Activated gamma-delta T cell treated with Interleukin-2 at 50 U/mL for 16 hours (primary cell): ENCODE measurements around the gene SUPT3H.
"Not testable (repeated sequence)": the region's sequence is repeated elsewhere in the genome, so short reads cannot be mapped to it uniquely, and the experiment has no call there.

Experiments used
- DNase-seq: peaks from one replicate; pipeline ENCODE4 v3.0.0-alpha.2; 2020

The SUPT3H gene

DNA sequence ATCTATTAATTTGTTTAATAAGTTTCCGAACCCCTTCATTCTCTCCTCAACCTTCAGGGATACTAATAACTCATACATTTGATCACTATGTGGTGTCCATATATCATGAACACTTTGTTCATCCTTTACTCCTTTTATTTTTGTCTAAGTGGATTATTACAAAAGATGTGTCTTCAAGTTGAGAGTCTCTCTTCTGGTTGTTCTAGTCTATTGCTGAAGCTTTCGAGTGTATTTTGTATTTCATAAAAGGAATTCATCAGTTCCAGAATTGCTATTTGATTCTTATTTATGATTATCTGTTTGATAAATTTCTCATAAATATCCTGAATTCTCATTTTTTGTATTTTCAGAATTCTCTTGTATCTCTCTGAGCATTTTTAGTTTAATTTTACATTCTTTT, 146.1 kb downstream of the SUPT3H start:
- no peak for DNase-seq

DNA sequence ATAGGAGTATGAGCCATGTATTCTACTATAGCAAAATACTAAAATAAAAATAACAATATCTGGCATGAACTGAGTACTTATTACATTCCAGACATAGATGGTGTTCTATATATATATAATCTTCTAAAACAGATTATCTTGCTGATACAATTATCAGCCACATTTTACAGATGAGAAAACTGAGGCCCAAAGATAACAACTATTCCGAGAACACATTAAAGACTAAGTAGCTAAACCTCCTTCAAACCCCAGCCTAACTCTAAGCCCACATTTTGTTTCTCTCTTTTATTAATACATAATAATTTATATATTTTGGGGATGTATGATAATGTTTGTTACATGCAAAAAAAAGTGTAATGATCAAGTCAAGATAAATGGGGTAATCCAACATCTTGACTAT, 148.3 kb downstream of the SUPT3H start:
- DNase-seq = no peak

DNA sequence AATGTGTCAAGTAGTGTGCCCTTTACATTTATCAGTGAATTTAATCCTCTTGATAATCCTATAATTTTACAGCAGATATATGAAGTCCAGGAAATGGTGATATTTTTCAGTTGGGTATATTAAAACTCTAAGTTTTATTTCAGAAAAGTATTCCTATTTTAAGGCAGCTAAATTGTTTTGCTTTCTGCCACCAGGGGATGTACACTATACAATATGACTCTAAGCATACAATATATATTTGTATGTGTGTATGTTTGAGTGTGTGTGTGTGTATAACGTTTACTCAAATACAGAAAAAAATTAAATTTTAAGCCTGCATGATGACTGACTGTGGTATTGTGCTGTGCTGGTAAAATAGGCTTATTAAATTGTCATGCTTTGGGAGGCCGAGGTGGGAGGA, 151.7 kb downstream of the SUPT3H start:
- no peak for DNase-seq

DNA sequence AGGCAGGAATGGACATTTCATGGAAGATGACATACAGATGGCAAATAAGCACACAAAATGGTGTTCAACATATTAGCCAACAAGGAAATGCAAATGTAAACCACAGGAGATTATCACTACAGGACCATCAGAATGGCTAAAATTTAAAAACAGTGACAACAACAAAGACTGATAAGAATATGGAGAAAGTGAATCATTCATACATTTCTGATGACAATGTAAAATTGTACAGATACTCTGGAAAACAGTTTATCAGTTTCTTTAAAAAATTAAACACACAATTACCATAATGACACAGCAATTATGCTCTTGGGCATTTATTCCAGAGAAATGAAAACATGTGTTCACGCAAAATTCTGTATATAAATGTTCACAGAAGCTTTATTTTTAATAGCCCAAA, 155.4 kb downstream of the SUPT3H start:
- DNase-seq = no peak

DNA sequence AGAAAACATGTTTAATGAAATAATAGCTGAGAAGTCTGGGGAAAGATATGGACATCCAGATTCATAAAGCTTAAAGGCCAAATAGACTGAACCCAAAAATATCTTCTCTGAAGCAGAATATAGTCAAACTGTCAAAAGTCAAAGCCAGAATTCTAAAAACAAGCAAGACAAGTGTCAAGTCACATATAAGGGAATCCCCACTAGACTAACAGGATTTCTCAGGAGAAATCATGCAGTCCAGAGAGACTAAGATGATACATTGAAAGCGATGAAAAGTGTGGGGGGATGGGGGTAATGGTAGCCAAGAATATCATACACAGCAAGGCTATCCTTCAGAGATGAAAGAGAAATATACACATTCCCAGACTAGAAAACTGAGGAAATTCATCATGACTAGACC, 162.0 kb downstream of the SUPT3H start:
- no peak for DNase-seq

DNA sequence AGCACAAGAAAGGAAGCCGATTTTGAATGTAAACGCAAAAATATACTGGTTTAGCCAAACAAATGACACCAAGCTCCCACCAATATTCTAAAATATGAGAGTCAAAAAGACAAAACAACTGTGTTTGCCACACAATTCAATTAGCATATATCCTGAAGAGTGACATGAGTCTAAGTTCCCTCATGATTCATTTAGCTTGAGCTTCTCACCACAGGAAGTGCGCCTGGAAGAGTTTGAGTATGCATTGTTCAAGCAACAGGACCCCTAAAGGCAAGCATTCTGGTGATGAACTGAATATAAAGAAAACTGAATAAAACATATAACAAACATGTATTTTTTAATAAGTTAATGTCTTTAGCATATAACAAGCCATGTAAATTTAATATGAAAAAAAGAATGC, 164.8 kb downstream of the SUPT3H start:
- DNase-seq = no peak

DNA sequence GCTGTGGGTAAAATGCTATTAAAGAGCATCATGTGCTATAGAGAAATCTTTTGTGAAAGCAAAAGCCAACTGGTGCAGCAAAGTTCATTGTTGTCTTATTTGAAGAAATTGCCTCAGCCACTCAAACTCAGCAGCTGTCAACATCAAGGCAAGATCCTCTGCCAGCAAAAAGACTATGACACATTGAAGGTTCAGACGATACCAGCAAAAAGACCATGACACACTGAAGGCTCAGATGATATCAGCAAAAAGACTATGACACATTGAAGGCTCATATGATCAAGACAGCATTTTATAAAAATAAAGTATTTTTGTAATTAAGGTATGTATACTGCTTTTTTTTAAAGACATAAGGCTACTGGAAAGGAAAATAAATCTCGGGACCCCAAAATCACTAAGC, 168.0 kb downstream of the SUPT3H start:
- no peak for DNase-seq

DNA sequence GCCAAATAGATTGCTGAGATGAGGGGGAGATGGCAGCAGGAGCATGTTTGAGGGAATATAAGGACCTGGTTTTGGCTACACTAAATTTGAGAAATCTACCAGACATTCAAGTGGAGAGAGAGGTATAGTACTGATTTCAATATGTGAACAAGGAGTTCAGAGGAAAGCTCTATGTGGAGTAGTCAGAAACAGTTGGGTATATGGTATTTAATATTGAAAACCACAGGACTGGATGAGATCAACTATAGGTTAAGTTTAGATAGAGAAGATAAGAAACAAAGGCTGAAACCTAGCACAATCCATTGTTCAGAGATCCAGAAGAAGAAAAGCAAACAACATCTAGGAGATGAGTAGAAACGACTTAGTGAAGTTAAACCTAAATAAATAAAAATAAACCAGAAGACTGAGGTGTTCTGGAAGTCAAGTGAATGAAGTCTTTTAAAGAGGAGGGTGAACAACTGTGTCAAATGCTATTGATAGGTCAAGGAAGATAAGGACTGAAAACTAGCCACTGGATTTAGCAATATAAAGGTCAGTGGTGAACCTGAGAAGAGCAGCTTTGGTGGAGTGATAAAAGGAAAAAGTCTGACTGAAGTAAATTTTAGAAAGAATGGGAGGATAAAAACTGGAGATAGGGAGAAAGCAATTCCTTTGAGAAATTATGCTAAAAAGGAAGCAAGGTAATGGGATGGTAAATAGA, 170.8 kb downstream of the SUPT3H start:
- DNase-seq = no peak

DNA sequence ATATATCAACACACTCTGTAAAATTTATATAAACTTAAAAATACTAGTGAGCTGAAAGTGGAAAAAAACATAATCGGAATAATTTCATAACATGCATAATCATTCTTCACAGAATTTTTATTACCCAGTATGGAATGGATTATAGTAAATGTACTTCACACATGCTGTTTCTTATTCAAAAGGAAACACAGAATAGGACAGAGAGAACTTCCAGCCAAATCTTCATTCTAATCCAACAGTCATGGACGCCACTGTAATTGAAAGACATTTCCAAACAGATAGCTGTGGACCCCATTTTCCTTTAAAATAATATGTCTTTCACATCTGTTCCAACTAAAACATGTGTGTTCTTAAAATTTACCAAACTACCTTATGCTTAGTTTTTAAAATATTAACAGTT, 176.2 kb downstream of the SUPT3H start:
- DNase-seq = no peak

DNA sequence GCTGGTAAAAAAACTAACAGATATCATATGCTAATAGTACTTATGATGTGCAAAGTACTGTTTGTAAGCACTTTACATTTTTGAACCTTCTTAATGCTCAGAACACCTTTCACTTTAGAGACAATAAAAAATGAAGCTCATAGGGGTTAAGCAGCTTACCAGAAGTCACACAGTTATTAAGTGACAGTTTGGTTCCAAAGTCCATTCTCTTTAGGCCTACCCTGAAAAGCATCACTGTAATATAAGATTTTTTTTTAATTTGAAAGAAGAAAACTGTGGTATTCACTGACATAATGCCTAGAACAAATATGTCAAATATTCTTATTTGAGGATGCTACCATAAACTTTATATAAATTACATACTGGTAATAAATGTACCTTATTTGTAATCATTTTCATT, 177.2 kb downstream of the SUPT3H start:
- no peak for DNase-seq

DNA sequence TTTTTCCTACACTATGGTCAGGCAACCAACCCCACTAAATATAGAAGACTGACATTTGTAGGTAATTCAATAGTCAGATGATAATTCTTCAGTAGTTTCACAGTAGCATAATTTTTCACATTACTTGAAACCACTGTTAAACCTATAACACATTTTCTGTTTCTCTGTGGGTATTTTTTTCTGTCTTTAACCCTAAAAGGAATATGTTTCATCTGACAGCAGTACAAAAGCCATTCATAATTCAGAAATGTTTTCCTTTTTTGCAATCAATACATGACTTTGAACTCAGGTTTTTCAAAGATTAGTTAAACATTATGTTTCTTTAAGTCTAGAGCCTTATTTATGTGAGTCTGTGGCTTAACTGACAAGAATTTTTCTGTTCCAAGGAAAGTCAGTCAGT, 178.2 kb downstream of the SUPT3H start:
- DNase-seq = no peak

DNA sequence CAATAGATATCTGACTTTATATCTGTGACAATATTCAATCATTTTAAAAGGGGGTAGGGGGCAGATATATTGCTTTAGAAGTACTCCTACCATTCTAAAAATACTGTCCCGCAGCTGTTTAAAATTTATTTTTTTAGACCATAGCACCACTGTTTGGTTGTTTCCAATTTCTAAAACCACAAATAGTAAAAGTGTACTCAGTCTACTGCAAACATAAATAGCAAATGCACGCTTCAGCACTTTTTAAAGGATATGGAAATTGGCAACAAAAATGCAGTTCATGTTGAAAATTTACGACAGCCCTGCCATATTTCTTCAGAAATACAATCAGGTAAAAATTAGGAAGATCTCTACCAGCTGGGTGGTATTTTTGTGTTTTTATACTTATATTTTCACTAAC, 181.6 kb downstream of the SUPT3H start:
- DNase-seq = no peak

DNA sequence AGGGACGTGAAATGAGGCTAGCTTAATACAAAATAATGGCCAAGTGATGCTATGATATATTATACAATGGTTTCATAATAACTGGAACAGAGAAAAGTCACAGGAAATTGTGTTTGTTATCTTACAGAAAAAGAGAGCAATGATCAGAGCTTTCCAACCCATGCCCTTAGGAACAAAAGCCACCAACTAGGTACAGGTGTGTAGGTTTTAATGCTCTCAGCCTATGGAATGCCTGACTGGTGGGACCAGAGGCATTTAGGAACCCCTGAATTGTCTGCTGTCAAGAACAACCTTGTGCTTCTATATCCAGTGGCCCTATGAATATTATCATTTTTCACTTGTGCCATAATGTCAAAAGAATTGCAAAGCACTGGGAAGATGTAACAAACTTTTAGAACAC, 182.6 kb downstream of the SUPT3H start:
- DNase-seq = no peak

DNA sequence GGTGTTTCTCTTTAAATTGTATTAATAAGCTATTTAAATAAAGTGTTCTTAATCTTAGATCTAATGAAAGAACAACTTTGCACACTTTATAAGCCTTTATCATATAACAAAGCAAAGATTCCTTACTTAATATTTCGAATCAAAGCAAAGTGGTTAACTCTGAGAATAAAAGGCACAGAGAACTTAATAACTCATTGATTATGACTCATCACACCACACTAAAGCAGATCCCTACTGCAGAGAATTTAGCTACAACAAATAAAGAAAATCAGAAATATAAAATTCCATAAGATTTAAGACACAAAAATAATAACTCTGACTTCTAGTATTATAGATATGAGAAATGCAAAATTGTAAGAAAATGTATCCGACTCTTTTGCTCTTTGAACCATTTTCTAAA, 185.2 kb downstream of the SUPT3H start:
- no peak for DNase-seq

DNA sequence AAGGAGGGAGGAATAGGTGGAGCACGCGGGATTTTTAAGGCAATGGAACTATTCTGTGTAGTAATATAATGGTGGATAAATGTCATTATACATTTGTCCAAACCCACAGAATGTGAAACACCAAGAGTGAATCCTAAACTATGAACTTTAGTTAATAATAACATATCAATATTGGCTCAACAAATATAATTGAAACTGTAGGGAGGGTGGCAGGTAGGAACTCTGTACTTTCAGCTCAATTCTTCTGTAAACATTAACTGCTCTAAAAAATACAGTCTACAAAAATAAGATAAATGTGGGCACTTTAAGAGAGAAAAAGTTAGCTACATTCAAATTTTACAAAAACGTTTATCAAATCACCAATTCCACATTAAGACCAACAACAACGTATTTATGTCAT, 186.3 kb downstream of the SUPT3H start:
- DNase-seq = no peak

DNA sequence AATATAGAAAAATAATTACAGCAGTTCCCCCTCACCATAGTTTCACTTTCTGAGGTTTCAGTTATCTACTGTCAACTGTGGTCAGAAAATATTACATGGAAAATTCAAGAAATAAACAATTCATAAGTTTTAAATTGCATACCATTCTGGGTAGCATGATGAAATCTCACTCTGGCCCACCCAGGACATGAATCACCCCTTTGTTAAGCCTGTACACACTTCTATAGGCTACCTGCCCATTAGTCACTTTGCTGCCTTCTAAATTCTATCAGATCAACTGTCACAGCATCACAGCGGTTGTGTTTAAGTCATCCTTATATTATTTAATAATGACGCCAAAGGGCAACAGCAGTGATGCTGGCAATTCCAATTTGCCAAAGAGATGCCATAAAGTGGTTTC, 189.9 kb downstream of the SUPT3H start:
- DNase-seq = no peak

DNA sequence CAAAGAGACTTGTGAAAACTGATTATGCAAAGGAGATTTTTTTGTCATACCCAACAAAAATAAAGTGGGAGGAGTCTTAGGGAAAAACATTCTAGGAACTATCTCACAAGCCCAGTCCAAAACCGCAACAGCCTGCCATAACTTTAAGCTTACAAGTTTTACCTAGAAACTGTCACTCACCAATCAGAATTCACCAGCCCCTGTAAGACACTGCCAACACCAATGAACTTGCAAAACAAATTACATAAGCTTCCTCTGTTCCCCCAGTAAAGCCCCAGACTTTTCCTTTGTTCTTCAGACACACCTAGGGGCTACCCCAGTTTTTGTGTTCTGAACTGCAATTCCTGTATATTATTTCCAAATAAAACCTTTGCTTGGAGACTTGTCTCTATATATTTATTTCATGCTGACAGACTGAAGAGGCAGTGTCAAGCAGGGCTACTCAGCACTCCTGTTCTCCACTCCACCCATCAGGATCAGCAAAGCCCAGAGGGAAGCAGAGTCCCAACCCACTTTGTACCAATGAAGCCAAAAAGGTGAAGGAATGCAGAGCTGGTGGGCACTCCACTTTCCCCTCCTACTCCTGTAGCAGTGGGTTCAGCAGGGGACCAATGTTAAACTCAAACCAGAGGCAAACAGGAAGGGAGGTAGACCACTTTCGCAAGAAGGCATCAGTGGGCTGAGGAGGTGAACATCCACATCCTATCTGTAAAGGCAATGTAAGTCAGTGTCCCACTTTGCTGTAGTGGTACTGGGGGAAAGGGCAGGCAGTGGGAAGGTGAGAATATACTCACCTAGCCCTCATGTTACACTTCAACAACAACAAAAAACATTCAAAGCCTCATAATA, 192.1 kb downstream of the SUPT3H start:
- DNase-seq = no peak

DNA sequence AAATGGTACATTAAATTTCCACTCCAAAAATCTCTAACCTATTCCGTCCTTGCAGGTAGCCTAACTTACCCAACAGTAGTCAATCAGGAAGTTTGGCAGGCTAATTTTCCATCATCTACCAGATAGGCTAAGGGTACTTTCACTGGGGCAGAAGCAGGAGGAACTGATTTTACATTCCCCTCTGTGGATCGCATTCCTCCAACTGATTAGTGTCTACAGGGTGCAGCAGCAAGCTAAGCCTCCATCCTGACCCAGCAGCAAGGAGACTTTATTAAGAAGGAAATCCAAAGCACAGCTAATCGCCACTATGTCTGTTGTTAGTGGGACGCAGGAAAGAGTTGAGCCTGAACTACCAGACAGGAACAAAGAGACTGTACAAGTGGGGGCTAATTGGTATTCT, 192.8 kb downstream of the SUPT3H start:
- DNase-seq = no peak

DNA sequence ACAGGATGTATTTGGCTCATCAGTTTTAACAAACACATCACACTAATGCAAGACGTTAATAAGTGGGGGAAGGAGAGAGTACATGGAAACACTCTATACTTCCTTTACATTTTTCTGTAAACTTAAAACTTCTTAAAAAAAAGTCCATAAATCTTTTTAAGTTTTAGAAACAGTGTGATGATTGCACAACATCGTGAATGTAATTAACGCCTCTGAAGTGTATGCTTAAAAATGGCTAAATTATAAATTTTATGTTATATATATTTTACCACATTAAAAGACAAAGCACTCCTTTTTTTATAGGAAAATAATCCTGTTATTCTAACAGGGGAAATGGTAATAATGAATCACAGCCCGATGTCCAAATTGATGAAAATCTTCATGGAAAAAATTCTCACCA, 193.7 kb downstream of the SUPT3H start:
- no peak for DNase-seq

DNA sequence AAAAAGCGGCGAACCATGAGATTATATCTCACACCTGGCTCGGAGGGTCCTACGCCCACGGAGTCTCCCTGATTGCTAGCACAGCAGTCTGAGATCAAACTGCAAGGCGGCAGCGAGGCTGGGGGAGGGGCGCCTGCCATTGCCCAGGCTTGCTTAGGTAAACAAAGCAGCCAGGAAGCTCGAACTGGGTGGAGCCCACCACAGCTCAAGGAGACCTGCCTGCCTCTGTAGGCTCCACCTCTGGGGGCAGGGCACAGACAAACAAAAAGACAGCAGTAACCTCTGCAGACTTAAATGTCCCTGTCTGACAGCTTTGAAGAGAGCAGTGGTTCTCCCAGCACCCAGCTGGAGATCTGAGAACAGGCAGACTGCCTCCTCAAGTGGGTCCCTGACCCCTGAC, 201.4 kb downstream of the SUPT3H start:
- DNase-seq = not testable (repeated sequence)

DNA sequence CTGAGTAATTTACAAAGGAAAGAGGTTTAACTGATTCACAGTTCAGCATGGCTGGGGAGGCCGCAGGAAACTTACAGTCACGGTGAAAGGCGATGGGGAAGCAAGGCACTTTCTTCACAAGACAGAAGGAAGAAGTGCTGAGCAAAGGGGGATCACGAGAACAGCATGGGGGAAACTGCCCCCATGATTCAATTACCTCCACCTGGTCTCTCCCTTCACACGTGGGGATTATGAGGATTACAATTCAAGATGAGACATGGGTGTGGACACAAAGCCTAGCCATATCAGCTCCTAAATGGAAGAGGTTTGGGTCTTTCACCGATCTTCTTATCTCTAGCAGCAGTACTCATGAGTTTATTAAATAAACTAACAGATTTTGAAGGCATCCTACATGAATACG, 202.5 kb downstream of the SUPT3H start:
- DNase-seq = no peak

DNA sequence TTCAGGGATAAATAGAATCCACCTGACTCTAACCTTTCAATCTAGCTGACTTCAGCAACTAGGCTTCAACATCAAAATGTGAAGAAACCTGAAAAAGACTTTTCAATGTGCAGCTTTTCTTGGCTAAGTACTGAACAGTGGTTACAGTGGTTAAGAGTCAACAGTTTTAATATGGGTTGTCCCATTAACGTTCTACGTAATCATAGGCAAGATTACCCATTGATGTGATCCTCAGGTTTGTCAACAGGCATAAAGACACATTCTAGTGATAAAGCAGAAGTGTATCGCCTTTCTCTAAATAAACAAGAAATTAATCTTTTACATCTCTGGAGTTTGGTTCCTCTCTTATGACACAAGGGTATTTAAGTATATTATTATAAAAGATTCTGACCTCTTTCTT, 203.7 kb downstream of the SUPT3H start:
- DNase-seq = no peak

DNA sequence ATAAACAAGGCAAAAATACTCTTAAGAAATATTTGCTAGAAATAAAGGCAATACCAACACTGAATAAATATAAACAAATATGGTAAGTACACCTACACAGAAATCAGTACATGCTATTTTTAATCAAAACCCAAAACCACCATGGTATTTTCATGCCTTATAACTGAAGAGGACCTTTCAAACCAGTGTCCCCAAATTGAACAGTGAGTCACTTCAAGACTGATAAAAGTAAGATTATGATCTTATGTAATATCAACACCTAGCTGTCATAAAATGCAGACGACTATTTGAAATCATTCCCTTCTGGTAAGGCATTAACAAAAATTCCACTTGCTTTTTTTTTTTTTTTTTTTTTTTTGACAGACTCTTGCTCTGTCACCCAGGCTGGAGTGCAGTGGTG, 206.4 kb downstream of the SUPT3H start:
- no peak for DNase-seq

DNA sequence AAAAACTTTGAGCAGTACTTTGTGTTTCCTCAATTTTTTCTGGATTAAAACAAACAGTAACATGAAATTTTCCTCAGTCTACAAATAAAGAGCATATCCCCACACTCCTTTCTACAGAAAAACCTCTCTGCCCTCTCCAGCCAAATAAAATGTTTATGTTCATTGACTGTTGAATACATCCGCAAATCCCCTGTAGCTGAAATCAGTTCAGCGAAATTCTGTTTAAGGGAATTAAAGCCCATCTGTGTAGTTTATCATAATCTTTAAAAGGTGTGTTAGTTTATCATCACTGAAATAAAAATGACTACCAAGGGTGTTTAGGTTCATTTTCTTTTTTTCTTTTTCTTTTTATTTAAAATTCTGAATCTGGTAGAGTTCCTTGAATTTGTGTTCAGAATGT, 207.4 kb downstream of the SUPT3H start:
- DNase-seq = no peak

DNA sequence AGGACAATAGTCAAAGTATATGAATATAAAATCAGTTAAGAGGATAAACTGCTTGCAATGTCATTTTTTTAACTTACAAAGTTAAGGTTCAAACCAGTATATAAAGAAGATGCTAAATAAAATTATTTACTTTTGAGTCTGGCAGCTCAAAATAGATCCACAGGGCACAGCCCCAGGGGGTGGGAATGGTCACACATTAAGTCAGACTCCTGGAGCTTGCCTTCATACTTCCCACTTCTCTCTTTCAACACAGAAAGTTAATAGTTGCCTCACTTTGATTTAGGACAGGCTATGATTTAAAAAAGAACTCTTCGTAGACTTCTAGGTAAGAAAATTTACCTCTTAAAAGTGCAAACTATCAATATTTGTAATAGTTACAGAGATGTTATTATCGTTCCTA, 207.9 kb downstream of the SUPT3H start:
- DNase-seq = no peak
